KMS-11 (cell line): ENCODE data around the gene ULK4.
"Not testable (repeated sequence)": the region's sequence is repeated elsewhere in the genome, so short reads cannot be mapped to it uniquely, and the experiment has no call there.

ENCODE experiments used
- H2AFZ ChIP-seq: fragments of 200-600 bp; sonication (generic); 2 replicates; pipeline ENCODE4 v1.6.1; 2016; ENCODE audit warnings: antibody characterized with exemption, mixed run types, low read depth
- H3K27ac ChIP-seq: fragments of 200-600 bp; sonication (generic); 2 replicates; pipeline ENCODE4 v1.6.1; 2016; ENCODE audit warnings: mild to moderate bottlenecking, mixed run types
- H3K27me3 ChIP-seq: fragments of 200-600 bp; sonication (generic); 2 replicates; pipeline ENCODE4 v1.6.1; 2017; ENCODE audit warnings: mild to moderate bottlenecking, low read depth, mixed run types, moderate library complexity; ENCODE audit not compliant: insufficient read depth
- H3K36me3 ChIP-seq: fragments of 200-600 bp; sonication (generic); 2 replicates; pipeline ENCODE4 v1.6.1; 2017; ENCODE audit warnings: mild to moderate bottlenecking, mixed run types; ENCODE audit not compliant: insufficient read depth
- H3K4me1 ChIP-seq: fragments of 200-600 bp; sonication (generic); 2 replicates; pipeline ENCODE4 v1.6.1; 2016; ENCODE audit warnings: mild to moderate bottlenecking, low read depth, mixed run types; ENCODE audit not compliant: poor library complexity, severe bottlenecking
- H3K4me2 ChIP-seq: fragments of 200-600 bp; sonication (generic); 2 replicates; pipeline ENCODE4 v1.7.0; 2016; ENCODE audit warnings: mild to moderate bottlenecking, mixed run types
- H3K4me3 ChIP-seq: fragments of 200-600 bp; sonication (generic); IDR thresholded peaks from 2 replicates; pipeline ENCODE4 v1.6.1; 2017; ENCODE audit warnings: low read depth, low read length, mixed read lengths; ENCODE audit not compliant: insufficient read depth
- H3K79me2 ChIP-seq: fragments of 200-600 bp; sonication (generic); 2 replicates; pipeline ENCODE4 v1.6.1; 2016; ENCODE audit warnings: low read depth, mixed run types; ENCODE audit not compliant: insufficient read depth
- H3K9ac ChIP-seq: fragments of 200-600 bp; sonication (generic); 2 replicates; pipeline ENCODE4 v1.6.1; 2016; ENCODE audit warnings: mild to moderate bottlenecking, mixed run types
- H4K20me1 ChIP-seq: fragments of 200-600 bp; sonication (generic); 2 replicates; pipeline ENCODE4 v1.6.1; 2016; ENCODE audit warnings: mild to moderate bottlenecking, mixed run types; ENCODE audit not compliant: insufficient read depth
- CTCF ChIP-seq: fragments of 200-600 bp; sonication (generic); conservative IDR thresholded peaks from 2 replicates; pipeline ENCODE4 v1.6.1; 2017; ENCODE audit warnings: low read depth, mild to moderate bottlenecking, antibody characterized with exemption, low read length, moderate library complexity, mixed read lengths

Gene ULK4

GRCh38 chr3:41882956-41883355 lies 78.9 kb downstream of the ULK4 start:
- Histone ChIP-seq H3K4me3 (no peak overlapping the region), H3K4me1 (no peaks in the 10 kb centered on the region), H4K20me1 (no peaks in the 10 kb centered on the region), H3K4me2 (no peak overlapping the region), H2AFZ (no peak overlapping the region), H3K9ac (no peak overlapping the region), H3K27me3 (no peaks in the 10 kb centered on the region), H3K27ac (no peak overlapping the region), H3K79me2 (no peaks in the 10 kb centered on the region), H3K36me3 (no peaks in the 10 kb centered on the region)
- no peak for TF ChIP-seq CTCF

GRCh38 chr3:41881233-41881821 lies 80.6 kb downstream of the ULK4 start:
- peak; percentile 66 for TF ChIP-seq CTCF
- Histone ChIP-seq H3K4me2 (no peak overlapping the region), H3K4me3 (no peak overlapping the region), H3K4me1 (no peaks in the 10 kb centered on the region), H4K20me1 (no peaks in the 10 kb centered on the region), H3K9ac (no peak overlapping the region), H3K79me2 (no peaks in the 10 kb centered on the region), H3K27me3 (no peaks in the 10 kb centered on the region), H3K36me3 (no peaks in the 10 kb centered on the region), H3K27ac (no peak overlapping the region), H2AFZ (no peak overlapping the region)

- H2AFZ ChIP-seq, result no peak overlapping the region
- H3K79me2 ChIP-seq, result no peaks in the 10 kb centered on the region
- no peak for TF ChIP-seq CTCF
- no peaks in the 10 kb centered on the region for H3K36me3 ChIP-seq
- no peaks in the 10 kb centered on the region for H3K27me3 ChIP-seq
- no peak overlapping the region for H3K4me2 ChIP-seq
- H3K27ac ChIP-seq, result no peak overlapping the region
- no peaks in the 10 kb centered on the region for H3K4me1 ChIP-seq
- no peak overlapping the region for H3K4me3 ChIP-seq
- H4K20me1 ChIP-seq, result no peaks in the 10 kb centered on the region
- H3K9ac ChIP-seq, result no peak overlapping the region
These were observed 81.5 kb downstream of the ULK4 start for GRCh38 chr3:41880387-41880786.

- not testable (repeated sequence) for H4K20me1 ChIP-seq, H3K4me2 ChIP-seq, H3K36me3 ChIP-seq, H3K79me2 ChIP-seq, H3K4me3 ChIP-seq, H2AFZ ChIP-seq, H3K27ac ChIP-seq, H3K27me3 ChIP-seq, H3K4me1 ChIP-seq, H3K9ac ChIP-seq
These were observed 84.2 kb downstream of the ULK4 start for GRCh38 chr3:41877741-41878140.

- no peaks in the 10 kb centered on the region for H3K4me1 ChIP-seq
- no peak overlapping the region for H2AFZ ChIP-seq
- H3K79me2 ChIP-seq, result no peaks in the 10 kb centered on the region
- H4K20me1 ChIP-seq, result no peaks in the 10 kb centered on the region
- no peaks in the 10 kb centered on the region for H3K36me3 ChIP-seq
- no peak overlapping the region for H3K27ac ChIP-seq
- H3K9ac ChIP-seq, result no peak overlapping the region
- TF ChIP-seq CTCF, result no peak
- no peak overlapping the region for H3K4me2 ChIP-seq
- no peak overlapping the region for H3K4me3 ChIP-seq
- H3K27me3 ChIP-seq, result no peaks in the 10 kb centered on the region
These were observed 87.9 kb downstream of the ULK4 start for GRCh38 chr3:41874022-41874421.
